Osteoblast (primary cell): Measurements from ENCODE around the gene PDE4B. TPM values are rescaled to one million over a fixed set of nuclear protein-coding genes. Genes with fewer than 3 reads are reported as not detected.

Experiments
- DNase-seq: peaks from one replicate; pipeline ENCODE4 v3.0.0; 2011; ENCODE audit warnings: low spot score, mixed read lengths; ENCODE audit not compliant: insufficient read length; ENCODE audit errors: missing footprints
- H2AFZ ChIP-seq: 2 replicates; pipeline ENCODE4 v1.6.0; 2011; ENCODE audit warnings: mild to moderate bottlenecking, low read length
- H3K27ac ChIP-seq: 2 replicates; pipeline ENCODE4 v1.5.1; 2011; ENCODE audit warnings: mild to moderate bottlenecking, low read depth, low read length, moderate library complexity
- H3K27me3 ChIP-seq: 2 replicates; pipeline ENCODE4 v1.6.0; 2012; ENCODE audit warnings: mild to moderate bottlenecking, control low read depth, inconsistent platforms, low read length, moderate library complexity; ENCODE audit not compliant: insufficient read depth
- H3K36me3 ChIP-seq: 2 replicates; pipeline ENCODE4 v1.5.1; 2011; ENCODE audit warnings: mild to moderate bottlenecking, low read length, control low read depth, moderate library complexity; ENCODE audit not compliant: insufficient read depth
- H3K4me1 ChIP-seq: 2 replicates; pipeline ENCODE4 v1.5.1; 2011; ENCODE audit warnings: mild to moderate bottlenecking, low read length, control low read depth, moderate library complexity; ENCODE audit not compliant: insufficient read depth
- H3K4me2 ChIP-seq: 2 replicates; pipeline ENCODE4 v1.6.0; 2011; ENCODE audit warnings: mild to moderate bottlenecking, low read length; ENCODE audit not compliant: insufficient read depth
- H3K4me3 ChIP-seq: fragments of 200-600 bp; sonication (generic); 3 replicates; pipeline ENCODE4 v1.5.1; 2012; ENCODE audit warnings: mild to moderate bottlenecking, low read length, inconsistent platforms; ENCODE audit not compliant: insufficient read depth
- H3K79me2 ChIP-seq: 2 replicates; pipeline ENCODE4 v1.6.0; 2012; ENCODE audit warnings: mild to moderate bottlenecking, low read length, control low read depth, inconsistent platforms; ENCODE audit not compliant: insufficient read depth
- H3K9me3 ChIP-seq: 2 replicates; pipeline ENCODE4 v1.5.1; 2011; ENCODE audit warnings: low read depth, low read length, control low read depth
- H4K20me1 ChIP-seq: 2 replicates; pipeline ENCODE4 v1.6.0; 2012; ENCODE audit warnings: mild to moderate bottlenecking, low read length, control low read depth; ENCODE audit not compliant: insufficient read depth
- total RNA-seq: library from RNA; depleted of rRNA; stranded (reverse); fragments of >200 nt; gene quantifications from 2 replicates; pipeline ENCODE4 v1.2.3, GENCODE V29; 2012
- TF ChIP-seq, protein P1 (sequence below): IDR thresholded peaks from 2 replicates; pipeline ENCODE4 v1.5.1; 2011; ENCODE audit warnings: mild to moderate bottlenecking, low read depth, low read length, moderate library complexity; ENCODE audit errors: extremely low read depth

The PDE4B gene
- total RNA-seq, 1 donor = 21.4 TPM

DNA sequence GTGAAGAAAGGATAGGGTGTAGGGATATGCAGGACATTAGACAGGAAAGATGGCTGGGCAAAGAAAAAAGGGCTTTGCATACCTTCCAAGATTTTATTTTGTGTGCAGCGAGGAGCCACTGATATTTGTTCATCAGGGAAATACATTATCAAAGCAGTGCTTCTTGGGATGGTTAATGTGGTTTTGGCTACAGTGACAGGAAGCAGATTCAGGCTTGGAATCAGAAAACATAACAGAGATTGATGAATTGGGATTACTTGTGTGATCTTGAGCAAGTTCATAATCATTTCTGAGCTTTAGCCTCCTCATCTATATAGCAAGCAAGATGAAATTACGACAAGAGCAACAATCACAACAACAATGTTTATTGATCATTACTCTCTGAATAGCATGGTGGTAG lies 492.1 kb downstream of the PDE4B start:
- no peak for DNase-seq
- Histone ChIP-seq H2AFZ (no peak overlapping the region), H3K4me2 (no peak overlapping the region)

DNA sequence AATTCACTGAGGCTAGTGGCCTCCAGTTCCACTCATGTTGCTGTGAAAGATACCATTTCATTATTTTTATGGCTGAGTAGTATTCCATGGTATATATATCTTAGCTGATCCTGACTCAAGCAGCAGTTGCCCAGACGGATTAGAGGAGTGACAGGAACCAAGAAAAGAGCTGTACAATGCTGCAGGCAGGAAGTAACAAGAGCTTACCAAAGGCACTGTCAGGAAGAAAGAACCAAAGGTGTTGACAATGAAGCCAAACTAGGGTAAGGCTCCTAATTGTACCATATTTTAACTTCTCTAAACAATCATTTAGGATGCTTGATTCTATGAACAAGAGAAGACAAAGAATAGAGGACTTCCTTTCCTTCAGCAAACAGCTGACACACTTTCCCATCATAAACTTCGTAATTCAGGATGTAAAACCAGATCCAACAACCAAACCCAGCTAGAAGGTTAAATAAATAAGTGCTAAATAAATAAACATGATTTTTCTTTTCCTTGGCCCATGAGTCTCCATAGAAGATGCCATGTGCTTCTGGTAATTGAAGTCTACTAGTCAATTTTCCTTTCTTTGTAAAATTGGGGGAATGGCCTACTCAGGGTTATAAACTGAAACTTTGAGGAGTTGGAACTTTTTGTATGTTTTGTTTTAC lies 493.0 kb downstream of the PDE4B start:
- no peak overlapping the region for H3K27ac ChIP-seq
- no peak for DNase-seq
- H2AFZ ChIP-seq = no peak overlapping the region
- no peaks in the 10 kb centered on the region for H3K79me2 ChIP-seq
- H3K9me3 ChIP-seq = no peaks in the 10 kb centered on the region
- no peak overlapping the region for H3K4me3 ChIP-seq
- peaks cover 25% of the 10 kb centered on the region for H3K4me1 ChIP-seq
- TF ChIP-seq, protein P1, sequence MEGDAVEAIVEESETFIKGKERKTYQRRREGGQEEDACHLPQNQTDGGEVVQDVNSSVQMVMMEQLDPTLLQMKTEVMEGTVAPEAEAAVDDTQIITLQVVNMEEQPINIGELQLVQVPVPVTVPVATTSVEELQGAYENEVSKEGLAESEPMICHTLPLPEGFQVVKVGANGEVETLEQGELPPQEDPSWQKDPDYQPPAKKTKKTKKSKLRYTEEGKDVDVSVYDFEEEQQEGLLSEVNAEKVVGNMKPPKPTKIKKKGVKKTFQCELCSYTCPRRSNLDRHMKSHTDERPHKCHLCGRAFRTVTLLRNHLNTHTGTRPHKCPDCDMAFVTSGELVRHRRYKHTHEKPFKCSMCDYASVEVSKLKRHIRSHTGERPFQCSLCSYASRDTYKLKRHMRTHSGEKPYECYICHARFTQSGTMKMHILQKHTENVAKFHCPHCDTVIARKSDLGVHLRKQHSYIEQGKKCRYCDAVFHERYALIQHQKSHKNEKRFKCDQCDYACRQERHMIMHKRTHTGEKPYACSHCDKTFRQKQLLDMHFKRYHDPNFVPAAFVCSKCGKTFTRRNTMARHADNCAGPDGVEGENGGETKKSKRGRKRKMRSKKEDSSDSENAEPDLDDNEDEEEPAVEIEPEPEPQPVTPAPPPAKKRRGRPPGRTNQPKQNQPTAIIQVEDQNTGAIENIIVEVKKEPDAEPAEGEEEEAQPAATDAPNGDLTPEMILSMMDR = no peak
- no peaks in the 10 kb centered on the region for H3K36me3 ChIP-seq
- H3K4me2 ChIP-seq = no peak overlapping the region
- no peaks in the 10 kb centered on the region for H3K27me3 ChIP-seq
- no peaks in the 10 kb centered on the region for H4K20me1 ChIP-seq

More for the DNA sequence above, 492.1 kb downstream of the PDE4B start:
- Histone ChIP-seq H3K4me3 (no peak overlapping the region), H3K79me2 (no peaks in the 10 kb centered on the region), H3K36me3 (no peaks in the 10 kb centered on the region), H3K4me1 (peaks cover 22% of the 10 kb centered on the region), H3K27ac (no peak overlapping the region), H4K20me1 (no peaks in the 10 kb centered on the region), H3K27me3 (no peaks in the 10 kb centered on the region), H3K9me3 (no peaks in the 10 kb centered on the region)
- TF ChIP-seq, protein P1 = no peak

DNA sequence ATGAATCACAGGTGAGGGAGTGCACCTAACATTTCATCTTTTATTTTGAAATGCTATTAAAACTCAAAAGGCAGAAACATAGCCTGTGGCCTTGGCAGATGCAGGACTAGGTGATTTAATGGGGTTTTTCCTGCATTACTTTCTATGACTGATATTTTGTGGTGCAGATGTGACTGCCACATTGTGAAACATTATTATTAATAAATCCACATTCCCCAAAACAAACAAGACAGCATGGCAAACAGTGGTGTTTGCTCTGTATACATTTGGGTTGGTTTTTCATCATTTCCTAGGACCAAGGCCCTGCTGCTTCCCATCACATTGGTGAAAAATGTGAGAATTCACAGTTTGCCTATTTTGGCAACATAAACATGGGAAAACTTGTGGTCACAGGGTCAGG lies 493.6 kb downstream of the PDE4B start:
- Histone ChIP-seq H3K36me3 (no peaks in the 10 kb centered on the region), H3K79me2 (no peaks in the 10 kb centered on the region), H3K27ac (no peak overlapping the region), H4K20me1 (no peaks in the 10 kb centered on the region), H3K4me2 (no peak overlapping the region), H3K27me3 (no peaks in the 10 kb centered on the region), H3K4me3 (no peak overlapping the region), H3K9me3 (no peaks in the 10 kb centered on the region), H3K4me1 (peaks cover 26% of the 10 kb centered on the region), H2AFZ (no peak overlapping the region)
- TF ChIP-seq, protein P1 = no peak
- DNase-seq = no peak

DNA sequence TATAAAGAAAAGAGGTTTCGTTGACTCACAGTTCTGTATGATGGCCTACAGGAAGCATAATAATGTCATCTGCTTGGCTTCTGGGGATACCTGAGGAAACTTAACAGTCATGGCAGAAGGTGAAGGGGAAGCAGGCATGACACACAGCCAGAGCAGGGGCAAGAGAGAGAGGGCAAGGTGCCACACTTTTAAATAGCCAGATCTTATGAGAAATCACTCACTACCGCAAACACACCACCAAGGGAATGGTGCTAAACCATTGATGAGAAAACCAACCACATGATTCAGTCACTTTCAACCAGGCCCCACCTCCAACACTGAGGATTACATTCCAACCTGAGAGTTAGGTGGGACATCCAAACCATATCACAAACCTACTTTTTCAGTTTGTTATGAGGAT lies 495.4 kb downstream of the PDE4B start:
- no peak for DNase-seq
- H2AFZ ChIP-seq = no peak overlapping the region
- no peaks in the 10 kb centered on the region for H3K9me3 ChIP-seq
- H3K4me2 ChIP-seq = no peak overlapping the region
- H3K4me3 ChIP-seq = no peak overlapping the region
- H3K4me1 ChIP-seq = peaks cover 17% of the 10 kb centered on the region
- no peaks in the 10 kb centered on the region for H3K27me3 ChIP-seq
- TF ChIP-seq, protein P1 = no peak
- no peak overlapping the region for H3K27ac ChIP-seq
- H4K20me1 ChIP-seq = no peaks in the 10 kb centered on the region
- no peaks in the 10 kb centered on the region for H3K79me2 ChIP-seq
- H3K36me3 ChIP-seq = no peaks in the 10 kb centered on the region
